ENCODE data around the gene CEACAM21.
"Not testable (repeated sequence)": the region's sequence is repeated elsewhere in the genome, so short reads cannot be mapped to it uniquely, and the experiment has no call there.

CEACAM21 gene

DNA sequence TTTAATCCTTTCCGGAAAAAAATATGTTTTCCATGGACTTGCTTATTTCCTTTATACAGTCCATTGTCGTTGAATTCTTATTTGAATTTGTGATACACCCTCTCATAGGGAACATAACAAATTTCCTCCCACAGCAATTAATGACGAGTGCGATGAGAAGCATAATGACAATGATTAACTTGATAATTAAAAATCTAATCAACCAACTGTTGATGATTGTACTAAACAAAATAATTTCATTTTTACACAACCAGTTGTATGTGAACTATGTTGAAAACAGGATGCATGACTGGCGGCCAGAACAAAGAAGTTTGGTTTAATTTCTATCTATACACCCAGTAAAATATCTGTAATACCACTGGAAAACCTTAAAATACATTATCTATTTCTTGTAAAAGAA is 26.1 kb upstream of the CEACAM21 start:
- no peak for DNase-seq (ENCODE audit: low read depth in 2 of 2)

GRCh38 chr19:41551212-41551610 is 24.8 kb upstream of the CEACAM21 start:
- DNase-seq (ENCODE audit: low read depth in 2 of 2), result no peak

DNA sequence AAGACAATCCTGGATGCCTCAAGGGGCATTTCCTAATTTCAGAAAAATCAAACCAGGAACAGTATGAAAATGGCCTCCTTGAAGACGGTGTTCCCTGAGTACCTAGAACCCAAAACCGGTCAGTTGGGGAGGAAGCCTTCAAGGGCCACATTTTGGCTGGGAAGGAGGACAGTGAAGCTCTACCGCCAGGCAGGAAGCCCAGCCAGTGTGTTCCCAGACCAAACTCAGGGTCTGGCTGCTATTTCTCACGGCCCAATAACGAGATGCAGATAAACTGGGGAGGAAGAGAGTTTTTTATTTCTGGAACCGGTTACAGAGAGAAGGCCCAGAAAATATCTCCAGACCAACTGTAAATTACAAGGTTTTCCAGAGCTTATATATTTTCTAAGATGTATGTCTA is 24.3 kb upstream of the CEACAM21 start:
- no peak for DNase-seq (ENCODE audit: low read depth in 2 of 2)

DNA sequence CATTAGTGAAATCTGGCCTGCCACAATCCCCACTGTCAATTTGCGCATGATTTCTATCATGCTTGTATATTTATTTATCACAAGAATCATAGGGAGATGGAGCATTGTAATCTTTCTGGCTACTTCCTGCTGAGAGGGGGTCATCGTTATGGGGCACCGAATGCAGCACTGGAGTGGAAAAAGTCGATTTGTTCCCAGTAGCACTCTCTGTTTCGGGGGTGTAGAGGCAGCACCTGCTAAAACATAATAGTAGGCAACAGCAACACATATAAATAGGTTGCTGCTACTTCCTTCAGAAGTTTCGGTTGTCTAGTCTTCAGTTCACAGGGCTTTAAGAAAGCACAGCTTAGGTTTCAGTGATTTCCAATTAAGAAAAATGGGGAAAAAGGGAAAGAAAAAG is 23.4 kb upstream of the CEACAM21 start:
- no peak for DNase-seq (ENCODE audit: low read depth in 2 of 2)

DNA sequence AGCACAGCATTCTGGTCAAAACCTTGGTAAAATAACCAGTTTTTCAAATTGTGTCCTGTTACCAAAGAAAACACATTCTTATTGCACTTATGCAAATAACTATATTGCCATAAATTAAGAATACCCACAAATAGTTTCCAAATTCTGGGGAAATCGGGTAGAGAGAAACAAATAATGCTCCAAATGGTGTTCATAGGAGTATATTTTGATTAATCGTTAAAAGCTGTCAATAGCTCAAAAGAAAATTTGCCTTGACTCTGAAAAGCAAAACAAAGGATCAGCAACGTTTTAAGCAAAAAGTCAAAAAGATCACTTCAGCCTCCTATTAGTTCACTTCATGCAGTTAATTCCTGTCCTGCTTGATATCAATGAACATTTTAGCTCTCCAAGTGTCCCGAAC is 22.2 kb upstream of the CEACAM21 start:
- DNase-seq (ENCODE audit: low read depth in 2 of 2), result no peak

- no peak for DNase-seq (ENCODE audit: low read depth in 2 of 2)
Observed at GRCh38 chr19:41554907-41555306, 21.1 kb upstream of the CEACAM21 start.

DNA sequence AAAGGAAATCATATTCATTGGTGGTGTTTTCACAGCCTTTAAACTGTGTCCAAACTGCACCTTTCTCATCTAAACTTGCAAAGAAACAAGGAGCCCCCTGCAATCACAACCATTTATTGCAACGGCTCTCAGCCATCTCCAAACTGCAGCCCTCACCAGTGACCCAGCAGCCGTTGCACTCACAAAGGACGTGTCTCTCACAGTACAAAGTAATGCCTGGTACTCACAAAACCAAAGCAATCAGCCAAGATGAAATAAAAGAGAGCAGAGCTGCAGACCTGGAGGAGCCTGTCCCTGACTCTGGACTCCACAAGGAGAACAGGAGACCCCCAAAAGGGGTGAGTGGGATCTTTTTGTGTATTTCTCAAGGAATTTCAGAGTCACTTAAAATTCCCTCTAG is 20.2 kb upstream of the CEACAM21 start:
- no peak for DNase-seq (ENCODE audit: low read depth in 2 of 2)

- no peak for DNase-seq (ENCODE audit: low read depth in 2 of 2)
Observed at GRCh38 chr19:41563854-41564514, 12.0 kb upstream of the CEACAM21 start.

DNA sequence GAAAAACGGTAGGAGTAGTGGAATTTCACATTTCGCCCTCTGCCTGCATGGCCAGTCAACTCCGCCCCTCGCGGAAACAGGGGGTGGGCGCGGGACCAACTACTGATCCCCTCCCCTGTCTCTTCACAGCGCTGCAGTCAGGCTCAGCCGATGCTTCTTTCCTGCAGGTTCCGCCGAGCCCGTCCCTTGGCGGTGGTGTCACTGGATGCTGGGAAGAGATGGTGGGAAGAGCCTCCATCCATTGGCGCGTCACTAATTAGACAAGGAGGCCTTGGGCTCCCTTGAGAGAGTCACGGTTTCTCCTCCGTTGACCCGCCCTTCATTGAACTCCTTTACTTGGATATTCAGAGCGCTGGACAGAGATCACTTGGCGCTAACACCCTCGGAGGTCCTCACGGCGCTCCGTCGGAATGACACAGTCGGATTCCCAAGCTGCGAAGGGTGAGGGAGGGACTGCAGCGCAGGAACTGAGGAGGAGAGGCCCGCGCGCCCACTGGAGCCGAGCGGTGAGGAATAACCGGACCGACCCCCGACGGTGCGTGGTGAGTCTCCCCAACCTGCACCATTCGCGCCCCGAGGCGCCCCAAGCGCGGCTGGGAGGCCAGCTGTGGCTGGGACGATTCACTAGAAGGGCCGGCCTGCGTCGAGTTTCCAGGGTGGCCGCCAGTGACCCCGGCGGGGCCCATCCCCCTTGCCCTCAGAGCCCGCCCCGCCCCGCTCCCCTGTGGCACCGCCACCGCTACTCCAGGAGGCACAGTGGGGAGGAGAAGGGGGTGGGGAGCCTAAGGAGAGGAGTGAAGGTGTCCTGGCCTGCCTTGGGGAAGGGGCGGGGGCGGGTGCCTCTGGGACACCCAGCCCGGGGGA is 11.2 kb upstream of the CEACAM21 start:
- no peak for DNase-seq (ENCODE audit: low read depth in 2 of 2)

DNA sequence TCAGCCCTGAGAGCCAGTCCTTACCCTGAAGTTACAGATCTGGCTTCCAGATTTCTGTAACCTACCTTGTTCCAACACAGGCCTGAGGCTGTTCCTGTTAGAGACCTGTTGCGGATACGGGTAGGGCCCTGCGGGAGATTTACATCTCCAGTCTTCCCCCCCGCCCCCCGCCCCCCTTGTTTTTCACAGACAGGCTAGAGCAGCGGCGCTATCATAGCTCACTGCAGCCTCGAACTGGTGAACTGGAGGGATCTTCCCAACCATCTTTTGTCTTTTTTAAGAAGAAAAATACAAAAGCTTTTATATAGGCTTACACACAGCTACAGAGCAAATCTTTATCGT is 10.6 kb upstream of the CEACAM21 start:
- no peak for DNase-seq (ENCODE audit: low read depth in 2 of 2)

GRCh38 chr19:41566001-41566400 is 10.0 kb upstream of the CEACAM21 start:
- no peak for DNase-seq (ENCODE audit: low read depth in 2 of 2)

- no peak for DNase-seq (ENCODE audit: low read depth in 2 of 2)
Observed at GRCh38 chr19:41569481-41570150, 6.3 kb upstream of the CEACAM21 start.

DNA sequence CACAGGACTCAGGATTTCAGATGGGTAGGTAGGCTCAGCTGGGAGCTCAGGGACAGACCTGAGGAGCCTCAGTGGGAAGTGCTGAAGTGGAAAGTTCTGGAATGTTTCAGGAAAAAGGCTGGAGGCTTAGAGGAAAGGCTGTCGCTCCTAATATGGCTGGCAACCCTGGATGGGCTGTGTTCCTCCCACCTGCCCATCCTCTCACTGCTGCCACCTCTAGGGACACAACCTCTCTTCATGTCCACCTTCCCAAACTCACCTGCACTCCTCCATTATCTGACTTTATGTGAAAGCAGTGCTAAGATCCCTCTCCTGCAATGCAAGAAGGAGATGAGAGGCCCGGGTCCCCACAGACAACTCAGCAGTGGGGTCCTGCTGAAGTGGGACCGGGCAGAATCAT is 5.8 kb upstream of the CEACAM21 start:
- DNase-seq (ENCODE audit: low read depth in 2 of 2), result no peak

DNA sequence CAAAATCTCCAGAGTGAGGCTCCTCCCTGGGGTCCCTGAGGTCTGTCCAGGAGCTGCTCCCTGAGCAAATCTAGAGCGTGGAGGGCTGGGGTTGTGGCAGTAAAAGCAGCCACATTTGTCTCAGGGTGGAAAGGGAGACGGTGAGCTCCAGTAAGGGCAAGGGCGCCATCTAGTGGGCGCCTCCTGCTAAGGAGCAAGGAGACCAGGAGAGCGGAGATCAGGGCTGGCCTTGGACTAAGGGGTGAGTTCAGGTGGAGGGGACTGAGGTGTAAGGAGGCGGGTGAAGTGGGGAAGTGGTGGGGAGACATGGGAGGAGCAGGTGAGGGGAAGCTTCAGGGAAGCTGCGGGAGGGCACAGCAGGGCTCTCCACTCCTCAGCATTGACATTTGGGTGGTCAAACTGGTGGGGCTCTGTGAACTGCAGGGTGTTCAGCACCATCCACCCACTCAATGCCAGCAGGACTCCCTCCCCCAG is 5.3 kb upstream of the CEACAM21 start:
- peak; percentile 83 for DNase-seq (ENCODE audit: low read depth in 2 of 2)

GRCh38 chr19:41577144-41577830 is 1.3 kb downstream of the CEACAM21 start:
- no peak for DNase-seq (ENCODE audit: low read depth in 2 of 2)

DNA sequence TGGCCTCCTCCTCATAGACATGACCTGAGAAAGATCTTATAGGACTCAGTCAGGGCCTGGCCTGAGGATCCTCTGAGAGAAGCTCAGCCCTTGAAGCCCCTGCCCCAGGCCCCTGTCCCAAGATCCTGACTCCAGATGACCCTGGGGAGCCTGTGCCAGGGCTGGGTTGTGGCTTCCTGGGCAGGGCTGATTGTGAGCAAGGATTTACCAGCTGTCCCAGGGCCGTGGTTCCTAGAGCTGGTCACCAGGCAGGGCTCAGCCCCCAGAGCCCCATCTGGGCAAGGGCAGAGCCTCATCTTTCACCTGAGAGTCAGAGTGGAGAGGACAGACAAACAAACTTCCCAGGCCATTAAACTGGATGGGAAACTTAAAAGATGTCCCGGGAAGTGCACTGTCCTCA is 1.9 kb downstream of the CEACAM21 start:
- no peak for DNase-seq (ENCODE audit: low read depth in 2 of 2)

GRCh38 chr19:41578886-41579285 is 2.9 kb downstream of the CEACAM21 start:
- DNase-seq (ENCODE audit: low read depth in 2 of 2), result no peak

- DNase-seq (ENCODE audit: low read depth in 2 of 2), result not testable (repeated sequence)
Observed at GRCh38 chr19:41581068-41581467, 5.1 kb downstream of the CEACAM21 start.

- not testable (repeated sequence) for DNase-seq (ENCODE audit: low read depth in 2 of 2)
Observed at GRCh38 chr19:41582577-41583182, 6.7 kb downstream of the CEACAM21 start.

GRCh38 chr19:41584260-41584810 is 8.4 kb downstream of the CEACAM21 start:
- DNase-seq (ENCODE audit: low read depth in 2 of 2), result no peak

DNA sequence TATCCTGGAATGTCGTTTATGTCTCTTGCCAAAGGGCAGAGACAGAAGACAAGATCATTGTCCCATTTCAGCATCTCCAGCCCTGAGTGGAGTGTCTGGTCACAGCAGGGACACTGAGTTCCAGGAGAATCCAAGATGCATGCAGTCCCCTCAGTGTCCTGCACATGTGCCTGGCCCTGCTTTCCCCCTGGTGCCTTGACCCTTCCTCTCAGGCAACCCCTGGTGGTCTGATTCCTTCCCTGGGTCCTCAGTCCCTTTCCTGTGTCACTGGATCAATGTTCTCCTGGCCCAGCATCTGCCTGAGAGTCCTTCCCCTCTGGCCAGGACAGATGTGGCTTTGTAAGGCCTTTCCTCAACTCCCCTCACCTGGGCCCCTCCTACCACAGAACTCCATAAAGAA is 9.0 kb downstream of the CEACAM21 start:
- DNase-seq (ENCODE audit: low read depth in 2 of 2), result no peak

Measured in activated CD4-positive, alpha-beta T cell treated with anti-CD3 and anti-CD28 coated beads for 24 hours (primary cell).